ENCODE data around the gene MROH7. TPM values are rescaled to one million over a fixed set of nuclear protein-coding genes. Genes with fewer than 3 reads are reported as not detected.
A peak's percentile ranks its signal among the peaks of the same experiment; 100 is the strongest.

The MROH7 gene
- total RNA-seq, result under 1 TPM in 1 of 2 donors, not detected in 1; 0.84 TPM

- Mint-ChIP-seq H3K9me3 (peaks cover 6% of the 10 kb centered on the region), H3K36me3 (peaks cover 7% of the 10 kb centered on the region), H3K27ac (no peak within 1 kb of the TSS), H3K4me1 (ENCODE audit: low read depth in 2 of 2) (no peaks in the 10 kb centered on the region), H3K4me3 (no peak within 1 kb of the TSS), H3K27me3 (peaks cover 11 to 15% of the 10 kb centered on the region in 2 donors)
- DNase-seq (ENCODE audit: low spot score) (no peak), ATAC-seq (peak in 1 of 2 donors; percentile 40)
These were observed at the start of gene MROH7 for GRCh38 chr1:54640863-54641836. TSS of gene MROH7 (plus strand) at chr1:54641786. CDS start at chr1:54652927, 11,141 bp downstream.

- no peaks in the 10 kb centered on the region for H3K27me3 Mint-ChIP-seq
- ATAC-seq, result no peak
- no peaks in the 10 kb centered on the region for H3K9me3 Mint-ChIP-seq
- no peak overlapping the region for H3K4me3 Mint-ChIP-seq
- DNase-seq (ENCODE audit: low spot score), result peak; percentile 51
- H3K27ac Mint-ChIP-seq, result no peak overlapping the region
- H3K4me1 Mint-ChIP-seq (ENCODE audit: low read depth in 2 of 2), result peaks cover under 1% of the 10 kb centered on the region in 2 donors
- no peaks in the 10 kb centered on the region for H3K36me3 Mint-ChIP-seq
These were observed 47.9 kb upstream of the MROH7 start for GRCh38 chr1:54593571-54594160.

- Mint-ChIP-seq H3K27ac (no peak overlapping the region), H3K36me3 (no peaks in the 10 kb centered on the region), H3K9me3 (no peaks in the 10 kb centered on the region), H3K4me1 (ENCODE audit: low read depth in 2 of 2) (no peaks in the 10 kb centered on the region), H3K27me3 (no peaks in the 10 kb centered on the region), H3K4me3 (no peak overlapping the region)
- peak; percentile 50 for DNase-seq (ENCODE audit: low spot score)
- peak; percentile 22 to 34 for ATAC-seq
These were observed 47.1 kb upstream of the MROH7 start for GRCh38 chr1:54594463-54594862.

GRCh38 chr1:54595956-54596498, 45.6 kb upstream of the MROH7 start:
- Mint-ChIP-seq H3K36me3 (no peaks in the 10 kb centered on the region), H3K9me3 (no peaks in the 10 kb centered on the region), H3K27me3 (no peaks in the 10 kb centered on the region), H3K4me1 (ENCODE audit: low read depth in 2 of 2) (no peaks in the 10 kb centered on the region), H3K27ac (no peak overlapping the region), H3K4me3 (no peak overlapping the region)
- ATAC-seq (no peak), DNase-seq (ENCODE audit: low spot score) (peak; percentile 51)

- Mint-ChIP-seq H3K4me3 (no peak overlapping the region), H3K36me3 (no peaks in the 10 kb centered on the region), H3K27ac (no peak overlapping the region), H3K9me3 (no peaks in the 10 kb centered on the region), H3K4me1 (ENCODE audit: low read depth in 2 of 2) (no peaks in the 10 kb centered on the region), H3K27me3 (no peaks in the 10 kb centered on the region)
- ATAC-seq, result no peak
- DNase-seq (ENCODE audit: low spot score), result peak; percentile 10
These were observed 44.8 kb upstream of the MROH7 start for GRCh38 chr1:54596756-54597155.

- H3K27ac Mint-ChIP-seq, result no peak overlapping the region
- no peaks in the 10 kb centered on the region for H3K4me1 Mint-ChIP-seq (ENCODE audit: low read depth in 2 of 2)
- no peaks in the 10 kb centered on the region for H3K36me3 Mint-ChIP-seq
- ATAC-seq, result no peak
- H3K27me3 Mint-ChIP-seq, result no peaks in the 10 kb centered on the region
- H3K4me3 Mint-ChIP-seq, result no peak overlapping the region
- H3K9me3 Mint-ChIP-seq, result no peaks in the 10 kb centered on the region
- peak; percentile 26 for DNase-seq (ENCODE audit: low spot score)
These were observed 44.0 kb upstream of the MROH7 start for GRCh38 chr1:54597455-54598030.

GRCh38 chr1:54599211-54599823, 42.3 kb upstream of the MROH7 start:
- peak; percentile 54 for DNase-seq (ENCODE audit: low spot score)
- Mint-ChIP-seq H3K27ac (no peak overlapping the region), H3K9me3 (no peaks in the 10 kb centered on the region), H3K4me3 (no peak overlapping the region), H3K4me1 (ENCODE audit: low read depth in 2 of 2) (peaks cover under 1 to 1% of the 10 kb centered on the region in 2 donors), H3K27me3 (no peaks in the 10 kb centered on the region), H3K36me3 (no peaks in the 10 kb centered on the region)
- ATAC-seq, result no peak

GRCh38 chr1:54600947-54601721, 40.5 kb upstream of the MROH7 start:
- Mint-ChIP-seq H3K4me3 (no peak overlapping the region), H3K27ac (no peak overlapping the region), H3K4me1 (ENCODE audit: low read depth in 2 of 2) (peaks cover 8 to 10% of the 10 kb centered on the region in 2 donors), H3K27me3 (peaks cover 0 to 2% of the 10 kb centered on the region in 2 donors), H3K9me3 (no peaks in the 10 kb centered on the region), H3K36me3 (no peaks in the 10 kb centered on the region)
- ATAC-seq (peak in 1 of 2 donors; percentile 29), DNase-seq (ENCODE audit: low spot score) (peak; percentile 32)

- no peaks in the 10 kb centered on the region for H3K9me3 Mint-ChIP-seq
- H3K4me1 Mint-ChIP-seq (ENCODE audit: low read depth in 2 of 2), result peaks cover 8 to 10% of the 10 kb centered on the region in 2 donors
- H3K4me3 Mint-ChIP-seq, result no peak overlapping the region
- H3K27me3 Mint-ChIP-seq, result peaks cover 0 to 2% of the 10 kb centered on the region in 2 donors
- ATAC-seq, result no peak
- no peak overlapping the region for H3K27ac Mint-ChIP-seq
- H3K36me3 Mint-ChIP-seq, result no peaks in the 10 kb centered on the region
- no peak for DNase-seq (ENCODE audit: low spot score)
These were observed 39.9 kb upstream of the MROH7 start for GRCh38 chr1:54601730-54602129.

GRCh38 chr1:54602554-54602953, 39.0 kb upstream of the MROH7 start:
- Mint-ChIP-seq H3K36me3 (no peaks in the 10 kb centered on the region), H3K4me3 (no peak overlapping the region), H3K9me3 (no peaks in the 10 kb centered on the region), H3K4me1 (ENCODE audit: low read depth in 2 of 2) (peaks cover 8 to 10% of the 10 kb centered on the region in 2 donors), H3K27ac (no peak overlapping the region), H3K27me3 (peaks cover 0 to 2% of the 10 kb centered on the region in 2 donors)
- DNase-seq (ENCODE audit: low spot score) (peak; percentile 41), ATAC-seq (no peak)

- ATAC-seq, result no peak
- peak; percentile 28 for DNase-seq (ENCODE audit: low spot score)
- Mint-ChIP-seq H3K9me3 (no peaks in the 10 kb centered on the region), H3K4me3 (no peak overlapping the region), H3K27me3 (peaks cover 0 to 2% of the 10 kb centered on the region in 2 donors), H3K36me3 (no peaks in the 10 kb centered on the region), H3K27ac (no peak overlapping the region), H3K4me1 (ENCODE audit: low read depth in 2 of 2) (peaks cover 8 to 10% of the 10 kb centered on the region in 2 donors)
These were observed 38.3 kb upstream of the MROH7 start for GRCh38 chr1:54603241-54603640.

GRCh38 chr1:54604051-54604450, 37.5 kb upstream of the MROH7 start:
- H3K9me3 Mint-ChIP-seq, result no peaks in the 10 kb centered on the region
- no peak overlapping the region for H3K4me3 Mint-ChIP-seq
- H3K27me3 Mint-ChIP-seq, result peaks cover 0 to 2% of the 10 kb centered on the region in 2 donors
- peaks cover 8 to 10% of the 10 kb centered on the region in 2 donors for H3K4me1 Mint-ChIP-seq (ENCODE audit: low read depth in 2 of 2)
- H3K36me3 Mint-ChIP-seq, result no peaks in the 10 kb centered on the region
- H3K27ac Mint-ChIP-seq, result no peak overlapping the region
- ATAC-seq, result no peak
- peak; percentile 22 for DNase-seq (ENCODE audit: low spot score)

Data from natural killer cell treated with Interleukin-12 subunit alpha and Interleukin-12 subunit beta and Interleukin-15 and Interleukin-18, amount 100 ng/mL, for 72 hours (primary cell).